Adrenal gland (tissue), 5 donors: ENCODE results near the gene ZDHHC14.

ENCODE experiments used
- POLR2A ChIP-seq, 2 donors: fragments of 450-650 bp; IDR thresholded peaks; one replicate each; pipeline ENCODE4 v1.6.1; 2017; ENCODE audit warnings: antibody characterized with exemption in 2 of 2, mild to moderate bottlenecking in 2 of 2, moderate library complexity in 1 of 2
- TF ChIP-seq, protein P1 (sequence below), 6 experiments: fragments of 450-650 bp in 4 of 6; fragments of 200-600 bp in 2 of 6; sonication (generic) in 1 of 6; IDR thresholded peaks; 1 replicate in 5 of 6; 2 replicates in 1 of 6; pipeline versions ENCODE4 v1.5.1 to v1.8.0; 2016 to 2021; ENCODE audit warnings: antibody characterized with exemption in 6 of 6, mild to moderate bottlenecking in 2 of 6, moderate library complexity in 1 of 6
- donor health status: DM: no; HTN: no; CAD: no.

DNA sequence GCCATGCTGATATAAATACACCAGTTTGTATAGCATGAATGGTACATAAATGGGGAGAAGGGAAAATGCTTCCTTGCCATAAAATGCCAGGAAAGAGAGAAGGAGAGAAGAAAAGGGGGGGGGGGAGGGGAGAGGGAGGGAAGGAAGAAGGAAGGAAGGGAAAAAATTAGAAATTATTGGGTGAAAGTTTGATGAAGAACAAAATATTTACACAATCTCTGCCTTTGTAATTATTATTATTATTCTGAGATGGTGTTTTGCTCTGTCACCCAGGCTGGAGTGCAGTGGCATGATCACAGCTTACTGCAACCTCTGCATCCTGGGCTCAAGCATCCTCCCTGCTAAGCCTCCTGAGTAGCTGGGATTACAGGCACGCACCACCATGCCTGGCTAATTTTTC is 10.2 kb upstream of the ZDHHC14 start:
- TF ChIP-seq, protein P1, sequence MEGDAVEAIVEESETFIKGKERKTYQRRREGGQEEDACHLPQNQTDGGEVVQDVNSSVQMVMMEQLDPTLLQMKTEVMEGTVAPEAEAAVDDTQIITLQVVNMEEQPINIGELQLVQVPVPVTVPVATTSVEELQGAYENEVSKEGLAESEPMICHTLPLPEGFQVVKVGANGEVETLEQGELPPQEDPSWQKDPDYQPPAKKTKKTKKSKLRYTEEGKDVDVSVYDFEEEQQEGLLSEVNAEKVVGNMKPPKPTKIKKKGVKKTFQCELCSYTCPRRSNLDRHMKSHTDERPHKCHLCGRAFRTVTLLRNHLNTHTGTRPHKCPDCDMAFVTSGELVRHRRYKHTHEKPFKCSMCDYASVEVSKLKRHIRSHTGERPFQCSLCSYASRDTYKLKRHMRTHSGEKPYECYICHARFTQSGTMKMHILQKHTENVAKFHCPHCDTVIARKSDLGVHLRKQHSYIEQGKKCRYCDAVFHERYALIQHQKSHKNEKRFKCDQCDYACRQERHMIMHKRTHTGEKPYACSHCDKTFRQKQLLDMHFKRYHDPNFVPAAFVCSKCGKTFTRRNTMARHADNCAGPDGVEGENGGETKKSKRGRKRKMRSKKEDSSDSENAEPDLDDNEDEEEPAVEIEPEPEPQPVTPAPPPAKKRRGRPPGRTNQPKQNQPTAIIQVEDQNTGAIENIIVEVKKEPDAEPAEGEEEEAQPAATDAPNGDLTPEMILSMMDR (IDR thresholded peaks at IDR 0.05): no peak
- no peak for TF ChIP-seq POLR2A (IDR thresholded peaks at IDR 0.05)
